Duodenal mucosa (tissue), 2 donors: ENCODE measurements around the gene CREBZF.
"Not testable (repeated sequence)": the region's sequence is repeated elsewhere in the genome, so short reads cannot be mapped to it uniquely, and the experiment has no call there.

ENCODE experiments used
- H3K27ac ChIP-seq: one replicate; pipeline ENCODE4 v1.7.0; 2013; ENCODE audit warnings: low read depth, low read length
- H3K27me3 ChIP-seq, 2 donors: one replicate each; pipeline ENCODE4 v1.7.0; 2013; ENCODE audit warnings: low read length in 2 of 2, control low read depth in 1 of 2; ENCODE audit not compliant: insufficient read depth in 2 of 2, control insufficient read depth in 1 of 2
- H3K36me3 ChIP-seq, 2 donors: one replicate each; pipeline ENCODE4 v1.7.0; 2013; ENCODE audit warnings: low read length in 2 of 2, control low read depth in 1 of 2; ENCODE audit not compliant: insufficient read depth in 2 of 2, control insufficient read depth in 1 of 2
- H3K4me1 ChIP-seq, 2 donors: one replicate each; pipeline ENCODE4 v1.7.0; 2013; ENCODE audit warnings: low read length in 2 of 2, control low read depth in 1 of 2; ENCODE audit not compliant: insufficient read depth in 2 of 2, control insufficient read depth in 1 of 2
- H3K4me3 ChIP-seq, 2 donors: one replicate each; pipeline ENCODE4 v1.7.0; 2013; ENCODE audit warnings: low read length in 2 of 2, low read depth in 1 of 2
- H3K9ac ChIP-seq, 2 donors: one replicate each; pipeline ENCODE4 v1.7.0; 2013; ENCODE audit warnings: low read length in 2 of 2, low read depth in 1 of 2
- H3K9me3 ChIP-seq, 2 donors: one replicate each; pipeline ENCODE4 v1.7.0; 2013; ENCODE audit warnings: low read length in 2 of 2, control low read depth in 1 of 2; ENCODE audit not compliant: control insufficient read depth in 1 of 2

CREBZF gene

DNA sequence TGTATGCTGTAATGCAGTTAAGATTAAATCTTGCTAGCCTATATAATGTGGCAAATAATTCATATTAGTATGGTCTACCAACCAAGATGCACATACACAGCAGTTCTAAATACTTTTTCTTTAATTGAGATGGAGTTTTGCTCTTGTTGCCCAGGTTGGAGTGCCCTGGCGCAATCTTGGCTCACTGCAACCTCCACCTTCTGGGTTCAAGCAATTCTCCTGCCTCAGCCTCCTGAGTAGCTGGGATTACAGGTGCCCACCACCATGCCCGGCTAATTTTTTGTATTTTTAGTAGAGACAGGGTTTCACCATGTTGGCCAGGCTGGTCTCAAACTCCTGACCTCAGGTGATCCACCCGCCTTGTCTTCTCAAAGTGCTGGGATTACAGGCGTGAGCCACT lies 10.6 kb downstream of the CREBZF start:
- Histone ChIP-seq H3K4me1 (peaks cover 8 to 21% of the 10 kb centered on the region in 2 donors), H3K36me3 (peaks cover 20 to 53% of the 10 kb centered on the region in 2 donors)
- H3K9me3 ChIP-seq, H3K27ac ChIP-seq, H3K4me3 ChIP-seq, H3K27me3 ChIP-seq, H3K9ac ChIP-seq: not testable (repeated sequence)

DNA sequence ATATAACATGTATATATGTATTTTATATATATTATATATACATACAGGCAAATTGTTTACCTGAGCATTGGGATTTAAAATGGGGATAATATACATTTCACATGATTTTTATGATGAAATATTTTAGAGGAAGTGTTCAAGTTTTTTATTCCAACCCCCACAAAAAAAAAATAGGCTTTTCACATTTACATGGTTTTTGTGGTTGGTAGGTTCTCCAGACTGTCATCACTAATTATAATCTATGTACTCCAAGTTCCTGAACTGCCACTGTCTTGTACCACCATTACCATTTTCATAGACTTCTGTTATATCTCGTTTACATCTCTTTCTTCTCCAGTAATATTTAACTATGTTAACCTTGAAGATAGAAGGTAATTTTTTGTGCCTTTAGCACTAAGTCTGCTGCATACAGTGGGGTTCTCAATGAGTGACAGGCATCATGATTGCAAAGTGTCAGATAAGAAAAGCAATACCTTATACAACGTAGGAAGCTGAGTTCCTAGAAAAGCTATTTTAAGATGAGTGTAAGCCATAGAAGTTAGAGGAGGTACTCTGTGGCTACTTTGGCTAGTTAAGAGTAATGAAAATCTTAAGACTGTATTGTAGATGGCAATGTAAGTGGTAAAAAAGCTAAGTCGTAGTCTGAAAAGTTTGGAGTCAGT lies 12.0 kb downstream of the CREBZF start:
- Histone ChIP-seq H3K9me3 (no peaks in the 10 kb centered on the region), H3K36me3 (peaks cover 13 to 44% of the 10 kb centered on the region in 2 donors), H3K4me3 (no peak overlapping the region), H3K9ac (no peak overlapping the region), H3K27me3 (no peaks in the 10 kb centered on the region), H3K4me1 (peaks cover 12 to 23% of the 10 kb centered on the region in 2 donors), H3K27ac (no peak overlapping the region)

DNA sequence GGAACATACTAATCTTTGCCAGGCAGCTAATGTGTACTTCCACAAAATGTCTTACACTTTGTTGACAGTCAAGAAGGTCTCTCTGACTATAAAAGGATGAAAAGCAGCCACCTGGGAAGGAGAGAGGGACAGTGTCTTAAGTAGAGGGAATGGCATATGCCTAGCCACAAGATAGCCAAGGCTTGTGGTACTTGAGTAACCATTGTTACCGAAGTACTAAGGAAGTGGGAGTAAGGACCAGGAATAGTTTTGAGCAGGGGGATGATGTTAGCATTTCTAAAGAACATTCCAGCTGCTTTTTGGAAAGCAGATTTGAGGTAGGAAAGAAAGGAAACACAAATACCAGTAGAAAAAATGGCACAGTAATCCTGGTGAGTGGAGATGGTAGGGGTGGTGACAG lies 13.8 kb downstream of the CREBZF start:
- Histone ChIP-seq H3K4me1 (peaks cover 13 to 24% of the 10 kb centered on the region in 2 donors), H3K27me3 (no peaks in the 10 kb centered on the region), H3K27ac (no peak overlapping the region), H3K36me3 (peaks cover 3 to 26% of the 10 kb centered on the region in 2 donors), H3K9ac (no peak overlapping the region), H3K9me3 (no peaks in the 10 kb centered on the region), H3K4me3 (no peak overlapping the region)

DNA sequence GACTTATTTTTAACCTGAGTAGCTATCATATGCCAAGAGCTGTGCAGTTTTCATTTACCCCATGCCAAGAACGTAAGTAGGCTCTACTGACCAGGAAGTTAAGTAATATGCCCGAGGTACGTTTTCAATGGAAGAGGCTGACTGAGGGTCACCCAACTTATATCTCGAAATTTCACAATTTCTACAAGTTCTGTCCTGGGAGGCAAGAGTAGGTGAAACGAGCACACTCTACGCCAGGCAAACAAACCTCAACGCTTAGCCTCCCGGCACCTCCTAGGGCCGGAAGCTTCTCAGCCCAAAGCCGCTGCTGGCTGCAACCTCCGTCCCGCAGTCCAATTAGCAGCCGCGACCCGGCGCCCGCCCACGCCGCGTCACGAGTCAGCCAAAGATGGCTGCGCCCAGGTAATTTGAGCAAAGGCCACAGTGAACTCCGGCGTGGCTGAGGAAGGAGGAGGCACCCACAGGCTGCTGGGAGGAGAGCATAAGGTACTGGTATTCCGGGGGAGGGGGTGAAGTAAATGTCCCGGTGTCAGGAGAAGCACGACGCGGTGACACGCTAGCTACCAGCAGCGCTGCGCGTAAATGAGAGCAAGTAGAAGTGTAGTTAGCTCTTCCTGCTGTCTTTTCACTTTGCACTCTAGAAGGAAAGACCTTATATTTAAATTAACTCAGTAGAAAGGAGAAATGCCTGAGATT lies 17.2 kb downstream of the CREBZF start, which contains the start of gene TMEM126A:
TSS of gene TMEM126A (plus strand) at position 364 of the 696 bp plus-strand sequence. CDS start 2,289 bp downstream, outside the sequence.
- peaks cover 3 to 6% of the 10 kb centered on the region in 2 donors for H3K36me3 ChIP-seq

DNA sequence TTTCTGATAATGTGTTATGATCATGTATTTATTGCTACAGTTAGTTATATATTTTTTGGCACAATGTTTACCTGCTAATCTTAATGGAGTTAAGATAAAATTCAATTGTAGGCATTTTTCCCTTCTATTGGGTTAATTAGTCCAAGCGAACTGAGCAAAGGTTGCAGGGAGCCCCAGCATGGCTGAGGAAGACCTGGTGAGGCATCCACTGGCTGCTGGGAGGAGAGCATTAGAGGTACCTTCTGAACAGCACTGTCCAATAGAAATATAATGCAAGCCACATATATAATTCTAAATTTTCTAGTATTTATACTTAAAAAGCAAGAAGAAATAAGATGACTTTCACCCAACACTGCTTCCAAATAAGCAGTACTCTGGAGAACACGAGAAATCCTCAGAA lies 17.9 kb downstream of the CREBZF start:
- H3K9me3 ChIP-seq = no peaks in the 10 kb centered on the region
- peak overlapping the region; percentile 85 to 93 for H3K4me3 ChIP-seq
- H3K9ac ChIP-seq = peak overlapping the region; percentile 53 to 66
- H3K27ac ChIP-seq = no peak overlapping the region
- peaks cover 23 to 26% of the 10 kb centered on the region in 2 donors for H3K4me1 ChIP-seq
- no peaks in the 10 kb centered on the region for H3K27me3 ChIP-seq
- peaks cover 3 to 6% of the 10 kb centered on the region in 2 donors for H3K36me3 ChIP-seq

More for the DNA sequence above, 17.2 kb downstream of the CREBZF start, which contains the start of gene TMEM126A:
- no peaks in the 10 kb centered on the region for H3K27me3 ChIP-seq
- H3K4me1 ChIP-seq = peaks cover 23 to 26% of the 10 kb centered on the region in 2 donors
- peak within 1 kb of the TSS; percentile 85 to 93 for H3K4me3 ChIP-seq
- H3K27ac ChIP-seq = peak within 1 kb of the TSS; percentile 64
- H3K9me3 ChIP-seq = no peaks in the 10 kb centered on the region
- peak within 1 kb of the TSS; percentile 66 to 73 for H3K9ac ChIP-seq

DNA sequence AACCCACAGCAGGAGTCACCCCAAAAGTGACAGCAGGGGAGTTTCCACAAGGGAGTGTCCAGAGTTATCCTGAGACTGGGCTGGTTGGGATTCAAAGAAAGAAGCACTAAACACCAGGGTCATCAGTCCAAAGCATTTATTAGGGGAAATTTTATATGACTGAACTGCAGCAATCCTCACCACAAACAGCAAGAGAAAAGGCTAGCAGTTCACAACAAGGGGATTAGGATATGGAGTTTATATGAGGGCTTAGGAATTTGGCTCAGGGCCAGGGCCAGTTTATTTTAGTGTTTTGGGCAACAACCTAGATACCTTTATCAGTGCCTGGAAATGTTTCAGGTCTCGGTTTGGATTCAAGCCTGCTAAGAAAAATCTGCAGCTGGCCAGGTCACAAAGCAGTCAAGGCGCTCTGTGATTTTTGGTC lies 21.7 kb downstream of the CREBZF start:
- Histone ChIP-seq H3K27me3 (no peaks in the 10 kb centered on the region), H3K27ac (no peak overlapping the region), H3K36me3 (no peaks in the 10 kb centered on the region), H3K9me3 (no peaks in the 10 kb centered on the region), H3K4me3 (no peak overlapping the region), H3K9ac (no peak overlapping the region), H3K4me1 (peaks cover 9 to 15% of the 10 kb centered on the region in 2 donors)

DNA sequence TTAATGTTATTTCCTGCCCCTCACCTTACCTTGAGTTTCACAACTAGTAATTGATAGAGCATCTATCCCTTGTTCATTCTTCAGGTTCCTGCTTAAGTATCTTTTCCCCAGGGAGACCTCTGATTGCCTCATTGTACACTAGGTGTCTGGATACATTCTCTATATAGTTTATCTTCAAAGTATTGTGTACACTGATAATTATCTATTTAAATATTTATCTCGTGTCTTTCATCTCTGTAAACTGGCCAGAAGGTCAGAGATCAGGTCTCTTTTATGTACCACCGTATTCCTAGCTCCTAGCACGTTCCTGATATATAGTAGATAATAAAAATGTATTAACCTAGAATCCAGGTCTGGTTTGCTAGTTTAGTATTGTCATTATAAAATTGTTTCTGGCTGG lies 30.2 kb downstream of the CREBZF start:
- no peaks in the 10 kb centered on the region for H3K9me3 ChIP-seq
- no peaks in the 10 kb centered on the region for H3K27me3 ChIP-seq
- peaks cover 6 to 20% of the 10 kb centered on the region in 2 donors for H3K36me3 ChIP-seq
- H3K4me3 ChIP-seq = no peak overlapping the region
- H3K27ac ChIP-seq = no peak overlapping the region
- peaks cover 3 to 8% of the 10 kb centered on the region in 2 donors for H3K4me1 ChIP-seq
- H3K9ac ChIP-seq = no peak overlapping the region

DNA sequence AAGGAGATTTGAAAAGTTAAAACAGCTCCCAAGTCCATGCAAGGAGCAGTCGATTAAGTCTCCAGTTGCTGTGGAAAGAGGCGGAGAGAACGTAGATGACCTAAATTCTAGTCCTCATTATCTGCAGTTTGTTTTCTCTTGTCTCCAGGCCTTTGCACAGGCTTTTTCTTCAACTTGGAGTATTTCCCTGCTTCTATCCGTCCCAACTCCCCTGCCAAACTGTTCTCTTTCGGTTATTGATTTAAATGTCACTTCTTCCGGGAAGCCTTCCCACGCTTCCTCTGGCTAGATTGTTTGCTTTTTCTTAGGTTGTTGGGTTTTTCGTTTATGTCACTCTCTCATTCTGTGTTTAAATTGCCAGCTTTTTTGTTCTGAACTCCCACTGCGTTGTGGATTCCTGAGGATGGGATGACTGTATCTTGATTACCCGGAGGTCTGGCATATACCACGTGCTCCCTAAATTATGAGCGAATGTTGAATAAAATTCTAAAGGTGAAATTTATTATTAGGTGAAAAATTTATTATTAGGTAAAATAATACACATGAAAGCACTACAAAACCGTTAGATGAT lies 36.1 kb downstream of the CREBZF start:
- H3K9me3 ChIP-seq = no peaks in the 10 kb centered on the region
- peak overlapping the region; percentile 71 to 73 for H3K9ac ChIP-seq
- H3K4me1 ChIP-seq = peaks cover 11 to 12% of the 10 kb centered on the region in 2 donors
- H3K27me3 ChIP-seq = no peaks in the 10 kb centered on the region
- H3K36me3 ChIP-seq = peaks cover 0 to 6% of the 10 kb centered on the region in 2 donors
- peak overlapping the region; percentile 41 for H3K27ac ChIP-seq
- H3K4me3 ChIP-seq = peak overlapping the region; percentile 87 to 94

DNA sequence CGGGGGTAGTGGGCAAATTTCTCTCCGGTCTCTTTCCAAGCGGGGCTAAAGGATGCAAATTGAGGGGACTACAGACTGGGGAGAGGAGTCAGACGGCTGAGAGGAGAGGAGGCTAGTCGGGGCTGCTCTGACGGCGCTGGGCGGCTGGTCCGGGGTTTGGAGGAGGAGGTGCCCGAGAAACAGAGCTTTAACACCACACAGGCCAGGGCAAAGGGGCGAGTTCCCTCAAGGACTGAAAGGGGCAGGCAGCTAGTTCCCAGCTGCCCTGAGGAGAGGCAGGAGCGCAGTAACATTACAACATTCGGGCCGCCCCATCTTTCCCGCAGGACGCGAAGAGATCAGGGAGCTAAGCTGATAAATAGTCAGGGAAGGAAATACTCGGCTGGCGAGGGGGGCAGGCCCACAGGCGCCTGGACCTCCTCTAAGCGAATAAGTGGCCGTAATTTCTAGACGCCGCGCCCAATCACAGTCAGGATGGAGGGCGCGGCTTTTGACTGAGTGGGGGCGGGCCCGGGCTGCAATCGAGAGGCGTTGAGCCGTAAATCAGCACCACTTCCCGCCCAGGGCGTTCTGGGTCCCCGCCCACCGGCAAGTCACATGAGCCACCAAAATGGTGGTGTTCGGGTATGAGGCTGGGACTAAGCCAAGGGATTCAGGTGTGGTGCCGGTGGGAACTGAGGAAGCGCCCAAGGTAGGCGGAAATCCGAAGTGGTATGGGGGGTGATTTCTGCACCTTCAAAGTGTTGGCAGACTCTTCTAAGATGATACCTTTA lies 36.7 kb downstream of the CREBZF start, which contains the start of gene TMEM126B:
TSS of gene TMEM126B (plus strand) at position 596 of the 773 bp plus-strand sequence. CDS start at position 611, 15 bp downstream.
- Histone ChIP-seq H3K27me3 (no peaks in the 10 kb centered on the region), H3K36me3 (peaks cover 0 to 6% of the 10 kb centered on the region in 2 donors), H3K9me3 (no peaks in the 10 kb centered on the region), H3K4me3 (peak within 1 kb of the TSS; percentile 87 to 94), H3K9ac (peak within 1 kb of the TSS; percentile 85 to 90), H3K4me1 (peaks cover 11 to 12% of the 10 kb centered on the region in 2 donors), H3K27ac (peak within 1 kb of the TSS; percentile 91)
